GM21360 (cell line): ENCODE results near the gene HMMR.
A peak's percentile ranks its signal among the peaks of the same experiment; 100 is the strongest.
"Not testable (repeated sequence)": the region's sequence is repeated elsewhere in the genome, so short reads cannot be mapped to it uniquely, and the experiment has no call there.

ENCODE experiments used
- ATAC-seq: cut with Tn5 transposase; IDR thresholded peaks from one replicate; pipeline ENCODE4 v1.9.1; 2021; ENCODE audit warnings: mild to moderate bottlenecking, moderate library complexity; ENCODE audit not compliant: unreplicated experiment

HMMR gene

GRCh38 chr5:163460562-163461171 is at the start of gene HMMR:
TSS of gene HMMR (plus strand) at chr5:163460632. CDS start at chr5:163460693, 61 bp downstream.
- no peak for ATAC-seq

GRCh38 chr5:163415673-163416072 is 44.8 kb upstream of the HMMR start:
- ATAC-seq: not testable (repeated sequence)

GRCh38 chr5:163424836-163425235 is 35.6 kb upstream of the HMMR start:
- ATAC-seq: no peak

- not testable (repeated sequence) for ATAC-seq
Measured at GRCh38 chr5:163426128-163426527, 34.3 kb upstream of the HMMR start.

GRCh38 chr5:163432544-163432943 is 27.9 kb upstream of the HMMR start:
- no peak for ATAC-seq

GRCh38 chr5:163433271-163433670 is 27.2 kb upstream of the HMMR start:
- no peak for ATAC-seq

GRCh38 chr5:163434401-163434866 is 26.0 kb upstream of the HMMR start:
- no peak for ATAC-seq

- no peak for ATAC-seq
Measured at GRCh38 chr5:163436515-163436914, 23.9 kb upstream of the HMMR start.

GRCh38 chr5:163437011-163437308 is 23.5 kb upstream of the HMMR start:
- no peak for ATAC-seq

GRCh38 chr5:163437309-163438182 is 22.9 kb upstream of the HMMR start, which contains the start of gene CCNG1:
TSS of gene CCNG1 (plus strand) at chr5:163437595. CDS start at chr5:163439257, 1,662 bp downstream.
- ATAC-seq: peak; percentile 97

- no peak for ATAC-seq
Measured at GRCh38 chr5:163439092-163439425, 21.4 kb upstream of the HMMR start.

GRCh38 chr5:163440954-163441353 is 19.5 kb upstream of the HMMR start:
- no peak for ATAC-seq

- no peak for ATAC-seq
Measured at GRCh38 chr5:163444526-163444925, 15.9 kb upstream of the HMMR start.

- ATAC-seq: no peak
Measured at GRCh38 chr5:163445345-163445744, 15.1 kb upstream of the HMMR start.

GRCh38 chr5:163447191-163447590 is 13.2 kb upstream of the HMMR start:
- no peak for ATAC-seq

- no peak for ATAC-seq
Measured at GRCh38 chr5:163447875-163448274, 12.6 kb upstream of the HMMR start.

GRCh38 chr5:163448491-163448890 is 11.9 kb upstream of the HMMR start:
- ATAC-seq: no peak

GRCh38 chr5:163451489-163451888 is 8.9 kb upstream of the HMMR start:
- no peak for ATAC-seq

- no peak for ATAC-seq
Measured at GRCh38 chr5:163453705-163454104, 6.7 kb upstream of the HMMR start.

- ATAC-seq: not testable (repeated sequence)
Measured at GRCh38 chr5:163455406-163455805, 5.0 kb upstream of the HMMR start.

- ATAC-seq: no peak
Measured at GRCh38 chr5:163456029-163456589, 4.3 kb upstream of the HMMR start.

GRCh38 chr5:163456840-163457239 is 3.6 kb upstream of the HMMR start:
- no peak for ATAC-seq
